Ovary (tissue), 3 donors: ENCODE measurements around the gene GRXCR2.

Experiments used
- CTCF ChIP-seq, 3 donors: fragments of 450-650 bp in 2 of 3; fragments of 200-600 bp in 1 of 3; IDR thresholded peaks; one replicate each; pipeline versions ENCODE4 v1.5.1 to v1.8.0; 2016 to 2022; ENCODE audit warnings: antibody characterized with exemption in 3 of 3, mild to moderate bottlenecking in 1 of 3
- EP300 ChIP-seq: sonication (generic); formaldehyde crosslinking; IDR thresholded peaks from one replicate; pipeline ENCODE4 v1.6.1; 2017; ENCODE audit warnings: antibody characterized with exemption
- POLR2A ChIP-seq: fragments of 450-650 bp; IDR thresholded peaks from one replicate; pipeline ENCODE4 v1.6.1; 2017; ENCODE audit warnings: antibody characterized with exemption, mild to moderate bottlenecking, moderate library complexity
- donor health status: DM: no; HTN: no; CAD: no.

- TF ChIP-seq CTCF (IDR thresholded peaks at IDR 0.05) (no peak), POLR2A (no peak), EP300 (no peak)
Observed at GRCh38 chr5:145834554-145834916, 38.3 kb downstream of the GRXCR2 start.
